ENCODE data around the gene CYBA.

CYBA gene

GRCh38 chr16:88650749-88651275, at the start of gene CYBA:
Gene CYBA, minus strand, starts transcription at chr16:88651053. Its CDS starts 40 bp downstream, at chr16:88651013.
- no peak for DNase-seq

GRCh38 chr16:88700322-88700635, 49.4 kb upstream of the CYBA start:
- no peak for DNase-seq

DNA sequence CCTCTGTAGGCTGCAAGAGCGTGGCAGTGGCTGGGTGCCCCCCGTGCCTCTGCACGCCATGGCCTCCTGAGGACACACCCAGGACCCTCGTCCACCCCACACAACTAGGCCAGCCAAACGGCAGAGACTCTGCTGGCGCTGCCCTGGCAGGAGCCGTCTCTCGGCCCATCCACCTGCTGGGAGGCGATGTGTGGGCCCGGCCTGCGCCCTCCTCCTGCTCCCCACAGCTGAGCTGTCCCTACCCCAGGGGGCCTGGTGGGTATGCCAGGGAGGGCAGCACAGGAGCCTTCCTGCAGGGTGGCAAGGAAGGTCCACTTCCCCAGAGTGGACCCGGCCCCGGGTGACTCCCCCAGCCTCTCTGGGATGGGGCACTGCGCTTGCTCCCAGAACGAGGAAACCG, 48.3 kb upstream of the CYBA start:
- DNase-seq = no peak

DNA sequence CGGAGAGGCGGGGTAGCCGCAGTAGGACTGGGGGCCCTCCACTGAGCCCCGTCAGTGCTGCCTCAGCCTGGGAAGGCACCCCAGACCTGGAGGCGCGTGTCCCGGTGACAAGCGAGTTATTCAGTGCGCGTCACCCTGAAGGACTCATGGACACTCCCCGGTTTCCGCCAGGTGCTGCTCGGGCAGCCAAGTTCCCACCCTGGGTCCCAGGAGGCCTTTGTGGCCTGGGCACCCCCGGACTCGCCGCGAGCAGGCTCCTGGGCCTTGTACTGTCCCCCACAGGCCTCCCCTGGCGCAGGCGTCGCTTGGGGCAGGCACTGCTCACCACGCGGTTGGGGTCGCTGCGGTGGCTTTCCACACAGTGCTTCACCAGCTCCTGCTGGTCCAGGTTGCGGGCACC, 47.8 kb upstream of the CYBA start:
- DNase-seq = no peak

- DNase-seq = no peak
Observed at GRCh38 chr16:88697831-88698615, 47.2 kb upstream of the CYBA start.

DNA sequence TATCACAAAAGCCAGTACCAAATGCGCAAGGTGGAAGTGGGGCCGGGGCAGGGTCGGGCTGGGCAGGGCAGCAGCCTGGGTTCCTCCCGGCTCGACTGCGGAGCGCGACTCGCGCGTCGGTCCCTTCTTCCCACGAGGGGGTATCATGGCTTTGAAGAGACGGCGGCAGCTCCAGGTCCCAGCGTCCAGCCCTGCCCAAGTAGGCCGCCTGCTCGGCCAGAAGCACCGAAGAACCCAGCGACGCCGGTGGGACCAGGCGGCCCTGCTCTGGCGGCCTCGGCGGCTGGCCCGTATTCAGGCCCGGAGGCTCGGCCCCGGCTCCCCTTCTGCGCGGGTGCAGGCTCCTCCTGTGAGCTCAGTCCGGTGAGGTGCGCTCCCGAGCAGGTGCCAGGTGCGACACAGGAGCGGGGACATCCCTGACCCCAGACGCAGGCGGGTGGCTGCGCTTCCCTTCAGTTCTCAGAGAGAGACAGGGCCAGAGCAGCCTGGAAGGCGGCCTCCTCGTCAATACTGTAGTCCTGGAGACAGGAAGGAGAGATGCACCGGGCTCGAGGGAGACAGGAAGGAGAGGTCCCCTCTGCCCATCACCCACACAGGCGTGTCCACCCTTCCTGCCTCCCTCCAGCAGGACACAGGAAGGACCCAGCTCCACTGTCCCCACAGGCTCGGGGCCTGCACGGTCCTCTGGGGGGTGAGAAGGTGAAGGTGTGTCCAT, 46.4 kb upstream of the CYBA start:
- no peak for DNase-seq

DNA sequence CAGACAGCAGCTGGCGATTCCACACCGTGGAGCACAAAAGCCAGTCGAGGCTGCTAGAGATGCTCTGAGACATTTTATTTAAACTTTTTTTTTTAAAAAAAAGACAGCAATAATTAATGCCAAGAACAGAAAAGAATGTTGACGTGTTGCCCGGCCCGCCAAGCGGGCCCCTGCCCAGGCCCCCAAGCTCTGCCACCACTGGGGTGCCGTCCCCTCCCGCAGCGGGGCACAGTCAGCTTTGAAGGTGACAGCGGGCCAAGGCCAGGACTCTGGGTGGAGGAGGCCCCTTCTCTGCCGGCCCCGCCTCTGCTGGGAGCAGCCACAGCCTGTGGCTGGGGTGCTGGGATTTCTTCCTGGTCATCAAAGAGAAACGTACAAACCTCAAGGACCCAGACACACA, 45.6 kb upstream of the CYBA start:
- DNase-seq = no peak

- no peak for DNase-seq
Observed at GRCh38 chr16:88695753-88696152, 44.9 kb upstream of the CYBA start.

- DNase-seq = no peak
Observed at GRCh38 chr16:88695218-88695617, 44.4 kb upstream of the CYBA start.

DNA sequence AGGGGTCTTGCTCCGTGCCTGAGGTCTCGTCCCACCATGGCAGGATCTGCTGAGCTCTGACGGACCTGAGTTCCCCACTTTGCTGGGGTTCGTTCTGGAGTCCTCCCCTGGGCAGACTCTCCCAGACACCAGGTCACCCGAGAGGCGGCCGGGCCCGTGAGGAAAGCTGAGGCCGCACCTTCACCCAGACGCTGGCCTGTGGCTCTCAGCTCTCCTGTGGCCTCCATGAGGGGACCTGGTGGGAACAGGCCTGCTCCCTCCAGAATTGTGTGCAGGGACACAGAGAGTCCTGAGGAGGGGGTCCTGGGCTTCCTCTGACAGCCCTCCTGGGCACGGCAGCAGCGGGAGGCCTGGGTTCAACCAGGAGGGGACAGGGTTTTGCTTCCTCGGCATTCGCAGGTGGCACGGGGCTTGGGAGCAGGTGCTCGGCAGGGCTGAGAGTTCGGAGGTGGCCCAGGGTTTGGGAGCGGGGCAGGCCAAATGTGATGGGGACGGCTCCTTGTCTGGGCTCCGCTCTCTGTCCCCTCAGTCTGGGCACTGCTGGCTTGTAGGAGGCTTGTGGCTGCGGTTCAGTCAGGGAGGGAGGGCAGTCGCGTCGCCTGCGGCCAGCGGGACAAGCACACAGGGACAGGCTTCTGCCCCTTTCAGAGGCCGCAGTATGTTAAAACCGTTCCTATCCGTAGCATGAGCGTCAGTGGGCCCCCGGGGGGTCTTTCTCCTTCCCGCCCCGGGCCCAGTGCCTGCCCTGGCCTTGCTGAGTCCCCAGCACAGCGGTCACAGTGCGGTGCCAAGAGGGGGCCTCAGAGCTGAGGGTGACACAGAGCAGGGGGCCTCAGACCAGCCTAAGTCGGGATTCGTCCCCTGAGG, 43.6 kb upstream of the CYBA start:
- no peak for DNase-seq

DNA sequence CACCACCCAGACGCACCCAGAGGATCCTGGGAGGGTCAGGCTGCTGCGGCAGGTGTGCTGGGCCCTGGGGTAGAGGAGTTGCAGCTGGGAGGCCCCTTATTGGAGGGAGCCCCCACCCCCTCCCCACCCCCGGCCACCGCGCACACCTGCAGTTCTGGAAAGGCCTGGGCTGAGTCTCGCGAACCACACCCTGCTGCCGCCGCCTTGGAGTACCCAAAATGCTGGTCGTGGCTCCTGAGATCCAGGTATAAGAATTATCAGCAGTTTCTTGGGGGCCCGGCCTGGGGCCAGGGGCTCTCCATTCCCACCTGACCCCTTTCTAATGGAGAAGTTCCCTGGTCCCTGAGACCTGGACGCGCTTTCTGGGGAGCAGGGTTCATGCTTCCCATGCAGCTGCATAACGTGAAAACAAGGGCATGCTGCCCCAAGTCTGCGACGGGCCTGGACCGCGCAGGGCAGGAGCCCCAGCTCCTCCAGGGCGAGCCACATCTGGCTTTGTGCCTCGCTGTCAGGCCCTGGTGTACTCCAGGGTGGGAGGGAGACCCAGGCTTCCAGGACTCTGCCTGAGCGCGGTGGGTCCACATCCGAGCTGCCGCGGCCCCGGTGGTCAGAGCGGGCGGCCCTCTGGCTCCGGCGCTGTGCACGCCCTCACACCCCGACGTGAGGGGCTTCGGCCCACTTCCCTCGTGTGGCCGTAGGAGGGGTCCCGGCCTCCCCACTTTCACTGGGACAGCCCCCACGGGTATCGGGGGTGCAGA, 42.7 kb upstream of the CYBA start:
- DNase-seq = no peak

DNA sequence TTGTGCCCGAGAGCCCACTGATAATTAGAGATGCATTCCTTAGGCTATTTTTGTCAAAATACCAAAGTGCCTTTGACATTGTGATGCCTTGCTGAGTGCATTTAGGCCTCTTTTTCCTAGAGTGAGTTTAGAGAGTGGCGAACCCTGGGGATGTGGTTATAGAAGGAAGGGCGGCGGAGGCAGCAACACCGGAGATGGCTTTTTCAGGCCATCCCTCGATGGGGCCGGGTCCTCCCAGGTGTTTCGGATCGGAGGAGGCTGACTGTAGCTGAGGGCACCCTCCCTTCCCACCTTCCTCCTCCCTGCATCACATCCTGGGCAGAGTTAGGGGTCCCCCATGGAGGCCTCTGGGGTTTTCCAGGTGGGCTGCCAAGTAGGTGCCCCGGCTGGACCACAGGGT, 42.0 kb upstream of the CYBA start:
- DNase-seq = no peak

GRCh38 chr16:88691924-88692560, 41.2 kb upstream of the CYBA start:
- DNase-seq = no peak

GRCh38 chr16:88691129-88691813, 40.4 kb upstream of the CYBA start:
- DNase-seq = no peak

DNA sequence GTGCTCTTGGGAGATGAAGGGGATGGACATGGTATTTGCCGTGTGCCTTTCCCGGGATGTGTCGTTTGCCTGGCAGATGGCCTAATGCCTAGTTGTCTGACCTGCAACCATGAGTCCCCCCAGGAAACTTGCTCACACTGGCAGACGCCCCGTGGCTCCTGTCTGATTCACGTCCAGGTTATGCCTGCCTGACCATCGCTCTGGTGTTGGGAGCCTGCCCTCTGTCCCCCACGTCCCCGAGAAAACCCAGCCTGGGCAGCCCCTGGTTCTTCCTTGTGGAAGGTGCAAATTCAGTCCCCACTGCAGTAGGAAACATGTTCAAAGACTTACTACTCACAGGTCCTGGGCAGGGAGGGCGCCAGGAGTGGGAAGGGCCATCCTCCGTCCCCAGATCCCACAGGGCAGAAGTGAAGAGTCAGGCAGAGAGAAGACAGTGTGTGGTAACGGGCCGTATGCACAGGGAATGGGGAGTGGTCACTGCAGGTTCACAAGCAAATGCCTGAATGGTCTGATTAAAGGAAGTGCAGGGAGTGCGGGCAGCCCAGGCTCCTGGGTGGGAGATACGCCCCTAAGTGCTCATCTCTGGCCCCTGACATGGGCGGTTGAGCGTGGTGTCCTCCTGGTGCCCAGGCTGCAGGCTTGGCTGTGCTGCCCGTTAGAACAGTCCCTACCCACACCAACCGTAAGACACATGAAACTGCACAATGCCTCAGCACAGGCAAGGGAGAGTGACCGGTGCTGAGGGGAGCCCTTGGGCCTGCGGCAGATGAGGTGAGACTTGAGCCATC, 39.7 kb upstream of the CYBA start:
- no peak for DNase-seq

- no peak for DNase-seq
Observed at GRCh38 chr16:88688013-88688778, 37.3 kb upstream of the CYBA start.

DNA sequence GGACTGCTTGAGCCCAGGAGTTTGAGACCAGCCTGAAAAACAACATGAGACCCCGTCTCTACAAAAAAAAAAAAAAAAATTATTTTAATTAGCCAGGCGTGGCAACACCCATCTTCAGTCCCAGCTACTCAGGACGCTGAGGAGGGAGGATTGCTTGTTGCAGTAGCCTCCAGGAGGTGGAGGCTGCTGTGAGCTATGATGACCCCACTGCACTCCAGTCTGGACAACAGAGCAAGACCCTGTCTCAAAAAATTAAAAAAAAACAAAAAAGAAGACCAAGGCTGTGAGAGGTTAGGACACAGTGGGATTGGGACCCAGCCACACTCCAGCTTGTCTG, 36.8 kb upstream of the CYBA start:
- no peak for DNase-seq

DNA sequence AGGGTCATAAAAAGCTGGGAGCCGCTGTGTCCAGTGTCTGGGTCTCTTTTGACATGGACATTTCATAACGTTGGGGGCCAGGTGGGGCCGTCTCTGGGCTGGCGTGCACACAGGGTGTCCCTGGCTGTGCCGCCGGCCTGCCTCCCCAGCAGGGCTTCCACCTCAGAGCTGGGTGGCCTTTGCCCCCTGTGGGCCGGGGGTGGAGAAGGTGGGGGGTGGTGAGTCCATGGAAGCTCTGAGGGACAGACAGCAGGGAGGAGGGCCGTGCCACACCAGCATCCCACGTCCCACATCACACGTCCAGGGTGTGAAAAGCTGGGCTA, 36.4 kb upstream of the CYBA start:
- DNase-seq = no peak

DNA sequence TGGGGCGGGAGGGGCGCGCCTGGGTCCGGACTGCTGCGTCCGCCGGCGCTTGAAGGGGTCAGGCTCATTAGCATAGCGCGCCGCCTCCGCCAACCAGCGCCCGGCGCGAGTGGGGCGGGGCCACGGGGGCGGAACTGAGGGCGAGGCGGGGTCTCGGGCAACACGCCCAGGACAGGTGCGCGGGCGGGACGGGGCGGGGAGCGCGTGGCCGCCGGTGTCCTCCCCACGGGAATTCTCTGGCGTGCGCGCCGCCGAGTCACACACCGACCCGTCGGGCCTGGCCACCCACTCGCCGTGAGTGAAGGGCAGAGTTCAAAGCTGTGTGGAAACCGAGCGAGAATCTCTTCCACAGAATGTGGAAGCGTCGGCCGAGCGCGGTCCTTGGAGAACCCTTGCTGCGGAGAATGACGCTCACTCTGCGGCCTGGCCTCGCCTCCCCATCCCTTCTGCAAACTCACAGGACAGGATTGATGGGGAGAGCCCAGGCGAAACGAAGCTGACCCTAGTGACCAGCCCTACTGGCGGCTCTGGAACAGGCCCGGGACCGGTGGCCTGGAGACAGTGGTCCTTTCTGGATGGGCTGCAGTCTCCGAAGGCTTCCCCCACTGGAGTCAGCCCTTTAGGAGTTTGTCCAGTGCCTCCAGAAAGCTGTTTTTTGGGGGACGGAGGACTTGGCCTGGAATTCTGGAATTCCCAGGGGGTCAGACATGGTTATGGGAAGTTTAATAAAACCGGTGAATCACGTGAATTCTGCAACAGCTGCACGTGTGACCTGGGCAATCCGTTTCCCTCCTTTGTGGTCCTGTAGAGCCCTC, 35.8 kb upstream of the CYBA start, which contains the start of gene SNAI3:
SNAI3 (minus strand) TSS at position 69 of the 815 bp plus-strand sequence. CDS start 101 bp downstream, outside the sequence.
- DNase-seq = peak in 1 of 2 experiments; percentile 59

Data from NCI-H446 (cell line).